HFFc6 (cell line): ENCODE data around the gene PDE8B. TPM values are rescaled to one million over a fixed set of nuclear protein-coding genes. Genes with fewer than 3 reads are reported as not detected.

ENCODE experiments used
- DNase-seq: peaks from one replicate; pipeline ENCODE4 v3.0.0-alpha.2; 2018
- H3K27ac Mint-ChIP-seq: 2 replicates; pipeline ENCODE4 v1.8.0; 2020; ENCODE audit warnings: mild to moderate bottlenecking, mixed read lengths
- H3K27me3 Mint-ChIP-seq: 2 replicates; pipeline ENCODE4 v1.8.0; 2021; ENCODE audit warnings: mild to moderate bottlenecking, moderate library complexity, mixed read lengths; ENCODE audit not compliant: insufficient read depth
- H3K36me3 Mint-ChIP-seq: 2 replicates; pipeline ENCODE4 v1.8.0; 2021; ENCODE audit warnings: low read depth, mixed read lengths
- H3K4me1 Mint-ChIP-seq: 2 replicates; pipeline ENCODE4 v1.8.0; 2020; ENCODE audit warnings: low read depth, mixed read lengths
- H3K4me3 Mint-ChIP-seq: 2 replicates; pipeline ENCODE4 v1.8.0; 2020; ENCODE audit warnings: mild to moderate bottlenecking, moderate library complexity, mixed read lengths
- H3K9me3 Mint-ChIP-seq: 2 replicates; pipeline ENCODE4 v1.8.0; 2020; ENCODE audit warnings: mild to moderate bottlenecking, mixed read lengths
- CTCF ChIP-seq: fragments of 200-600 bp; sonication (generic); IDR thresholded peaks from 2 replicates; pipeline ENCODE4 v1.5.0; 2021; ENCODE audit warnings: antibody characterized with exemption, mild to moderate bottlenecking
- total RNA-seq, 6 experiments: library from RNA; stranded (reverse); fragmentation: NEBNext Ultra II Directional; extraction: Animal tissue kit (Norgen Biotek cat#: 25700); gene quantifications; 2 replicates in 1 of 6; 3 replicates in 5 of 6; pipeline ENCODE4 v1.2.3, GENCODE V29; 2021

The PDE8B gene
- total RNA-seq, 6 experiments from 2014 or later: 0.14 TPM; not detected in 5

DNA sequence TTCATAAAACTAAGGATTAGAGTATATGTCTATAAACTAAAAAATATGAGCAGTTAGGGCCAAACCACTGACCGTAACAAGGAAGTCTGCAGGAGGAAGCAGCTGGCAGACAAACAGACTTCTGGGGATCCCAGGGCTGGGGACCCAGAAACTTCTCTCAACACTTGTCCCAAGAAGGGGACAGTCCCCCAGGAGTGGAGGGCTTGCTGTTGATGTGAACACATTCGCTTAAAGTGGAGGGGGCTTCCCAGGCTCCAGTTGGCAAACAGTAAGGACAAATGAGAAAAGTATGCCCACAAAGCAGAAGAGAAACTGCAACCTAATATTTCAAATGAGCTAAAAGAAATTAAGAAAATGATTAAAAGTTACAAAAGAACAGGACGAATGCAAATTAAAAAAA lies 83.7 kb downstream of the PDE8B start:
- TF ChIP-seq CTCF: no peak
- H3K36me3 Mint-ChIP-seq: no peaks in the 10 kb centered on the region; the same call in 1 of the 2 replicates
- no peak overlapping the region for H3K4me3 Mint-ChIP-seq
- no peak for DNase-seq
- peaks cover 4% of the 10 kb centered on the region; the same call in 1 of the 2 replicates for H3K9me3 Mint-ChIP-seq
- H3K27me3 Mint-ChIP-seq: peaks cover 3% of the 10 kb centered on the region
- peaks cover 44% of the 10 kb centered on the region for H3K4me1 Mint-ChIP-seq
- no peak overlapping the region for H3K27ac Mint-ChIP-seq

DNA sequence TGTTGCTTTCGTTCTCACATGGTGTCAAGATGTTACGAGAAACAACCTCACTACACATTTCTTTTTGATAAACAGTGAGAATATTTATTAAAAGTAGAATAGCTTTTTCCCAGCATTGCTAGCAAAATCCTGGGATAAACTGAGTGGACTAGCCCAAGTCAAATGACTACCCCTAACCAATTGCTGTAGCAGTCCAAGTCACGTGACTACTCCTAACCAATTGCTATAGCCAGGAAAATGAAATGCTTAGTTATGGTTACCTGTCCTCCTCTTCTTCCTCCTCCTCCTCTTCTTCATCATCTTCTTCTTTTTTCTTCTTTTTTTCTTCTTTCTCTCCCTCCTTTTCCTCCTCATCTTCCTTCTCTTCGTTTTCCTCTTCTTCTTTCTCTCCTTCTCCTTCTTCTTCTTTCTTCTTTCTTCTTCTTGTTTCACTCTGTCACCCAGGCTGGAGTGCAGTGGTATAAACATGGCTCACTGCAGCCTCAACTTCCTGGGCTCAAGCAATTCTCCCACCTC lies 85.4 kb downstream of the PDE8B start:
- no peak overlapping the region for H3K4me3 Mint-ChIP-seq
- H3K27me3 Mint-ChIP-seq: peaks cover 3% of the 10 kb centered on the region
- no peak for TF ChIP-seq CTCF
- peaks cover 4% of the 10 kb centered on the region; the same call in 1 of the 2 replicates for H3K9me3 Mint-ChIP-seq
- no peak for DNase-seq
- H3K36me3 Mint-ChIP-seq: no peaks in the 10 kb centered on the region; the same call in 1 of the 2 replicates
- H3K4me1 Mint-ChIP-seq: peaks cover 43% of the 10 kb centered on the region
- no peak overlapping the region for H3K27ac Mint-ChIP-seq

GRCh38 chr5:77298146-77298545 lies 87.7 kb downstream of the PDE8B start:
- H3K9me3 Mint-ChIP-seq: peaks cover 4% of the 10 kb centered on the region; the same call in 1 of the 2 replicates
- no peak for TF ChIP-seq CTCF

DNA sequence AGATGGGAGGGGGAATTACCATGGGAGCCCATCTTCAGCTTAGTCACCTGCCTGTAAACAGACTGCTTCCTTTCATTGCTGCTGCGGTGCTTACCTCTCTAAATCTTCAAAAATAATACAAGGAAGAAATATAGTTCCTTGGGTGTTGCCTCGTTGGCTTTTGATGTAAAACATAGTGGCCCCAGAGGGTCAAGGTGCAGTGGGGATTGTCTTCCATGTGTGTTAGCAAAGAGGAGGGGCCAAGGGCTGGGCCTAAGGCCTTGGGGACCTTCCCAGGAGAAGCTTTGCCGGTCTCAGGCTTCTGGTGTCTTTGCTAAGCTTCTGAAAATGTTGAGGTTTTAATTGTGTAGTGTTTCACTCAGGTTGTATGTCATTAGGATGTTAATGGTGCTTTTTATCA lies 90.0 kb downstream of the PDE8B start:
- TF ChIP-seq CTCF: no peak
- Mint-ChIP-seq H3K27me3 (peaks cover 3% of the 10 kb centered on the region), H3K9me3 (peaks cover 4% of the 10 kb centered on the region; the same call in 1 of the 2 replicates), H3K36me3 (no peaks in the 10 kb centered on the region; the same call in 1 of the 2 replicates), H3K4me1 (peaks cover 37% of the 10 kb centered on the region), H3K27ac (peak overlapping the region; percentile 68), H3K4me3 (no peak overlapping the region)
- DNase-seq: no peak

More at GRCh38 chr5:77298146-77298545, 87.7 kb downstream of the PDE8B start:
- no peak for DNase-seq
- Mint-ChIP-seq H3K36me3 (no peaks in the 10 kb centered on the region; the same call in 1 of the 2 replicates), H3K27ac (no peak overlapping the region), H3K4me3 (no peak overlapping the region), H3K4me1 (peaks cover 39% of the 10 kb centered on the region), H3K27me3 (peaks cover 3% of the 10 kb centered on the region)

DNA sequence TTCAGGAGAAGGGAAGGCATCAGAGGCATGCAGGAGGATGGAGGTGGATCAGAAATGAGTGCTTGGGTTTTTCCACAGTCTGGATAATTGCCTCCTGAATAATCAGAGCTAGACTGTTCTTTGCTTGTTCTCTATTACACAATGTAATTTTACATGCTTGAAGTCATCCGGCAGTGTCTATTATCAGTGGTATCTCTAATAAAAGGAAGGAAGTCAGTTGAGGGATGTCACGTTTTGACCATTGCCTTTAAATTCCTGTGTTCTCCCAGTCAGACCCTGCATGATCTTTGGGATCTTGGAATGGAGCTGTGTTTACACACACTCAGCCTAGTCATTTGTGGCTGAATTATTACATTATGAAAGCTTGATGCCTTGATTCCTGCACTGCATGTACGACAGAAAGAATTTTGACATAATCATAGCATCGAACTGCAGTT lies 91.0 kb downstream of the PDE8B start:
- H3K36me3 Mint-ChIP-seq: no peaks in the 10 kb centered on the region; the same call in 1 of the 2 replicates
- H3K27ac Mint-ChIP-seq: peak overlapping the region; percentile 82
- H3K4me3 Mint-ChIP-seq: peak overlapping the region; percentile 62
- TF ChIP-seq CTCF: no peak
- peak; percentile 99 for DNase-seq
- peaks cover 47% of the 10 kb centered on the region for H3K4me1 Mint-ChIP-seq
- no peaks in the 10 kb centered on the region for H3K9me3 Mint-ChIP-seq
- no peaks in the 10 kb centered on the region for H3K27me3 Mint-ChIP-seq
